Heart left ventricle (tissue), 16 donors: ENCODE results near the gene CDK5RAP2. TPM values are rescaled to one million over a fixed set of nuclear protein-coding genes. Genes with fewer than 3 reads are reported as not detected.

ENCODE experiments used
- ATAC-seq, 4 donors: fragments of 200-7000 bp; cut with Tn5 transposase; one replicate each; pipeline ENCODE4 v1.9.1; 2020 to 2022; ENCODE audit warnings: moderate library complexity in 4 of 4, mild to moderate bottlenecking in 3 of 4, moderate number of reproducible peaks in 1 of 4
- DNase-seq, 5 donors: peaks; one replicate each; pipeline ENCODE4 v3.0.0-alpha.2; 2020
- H3K27ac ChIP-seq, 12 donors: fragments of 200-600 bp; sonication (generic) in 4 of 12; one replicate each; pipeline versions ENCODE4 v1.5.0 to v1.8.0; 2016 to 2022; ENCODE audit warnings: mild to moderate bottlenecking in 2 of 12
- H3K27me3 ChIP-seq, 9 donors: fragments of 200-600 bp; sonication (generic) in 2 of 9; one replicate each; pipeline versions ENCODE4 v1.5.1 to v1.8.0; 2016 to 2022; ENCODE audit warnings: mild to moderate bottlenecking in 3 of 9
- H3K36me3 ChIP-seq, 9 donors: fragments of 200-600 bp; sonication (generic) in 2 of 9; one replicate each; pipeline versions ENCODE4 v1.5.0 to v1.8.0; 2018 to 2022; ENCODE audit warnings: mild to moderate bottlenecking in 2 of 9
- H3K4me1 ChIP-seq, 12 donors: fragments of 200-600 bp; sonication (generic) in 4 of 12; one replicate each; pipeline versions ENCODE4 v1.5.0 to v1.8.0; 2016 to 2022; ENCODE audit warnings: mild to moderate bottlenecking in 3 of 12
- H3K4me3 ChIP-seq, 12 donors: fragments of 200-600 bp; sonication (generic) in 4 of 12; one replicate each; pipeline versions ENCODE4 v1.5.0 to v1.8.0; 2017 to 2022; ENCODE audit warnings: mild to moderate bottlenecking in 9 of 12, moderate library complexity in 4 of 12
- H3K9me3 ChIP-seq, 12 donors: fragments of 200-600 bp; sonication (generic) in 4 of 12; one replicate each; pipeline versions ENCODE4 v1.5.0 to v1.8.0; 2016 to 2022; ENCODE audit warnings: mild to moderate bottlenecking in 1 of 12
- POLR2A ChIP-seq, 2 donors: fragments of 450-650 bp; IDR thresholded peaks; one replicate each; pipeline ENCODE4 v1.6.1; 2017; ENCODE audit warnings: antibody characterized with exemption in 2 of 2, mild to moderate bottlenecking in 2 of 2, moderate library complexity in 2 of 2
- WGBS, 4 donors: extraction: QIAGEN DNeasy Blood & Tissue Kit in 2 of 4; methylation state at CpG; one replicate each; pipeline versions ENCODE4 v1.1.5 to v1.1.7; 2013 to 2018; 5-methylcytosine and 5-hydroxymethylcytosine counted together
- intact Hi-C, 10 donors: fragments of 100-400 bp; cut with DNase I; formaldehyde crosslinking; loops; one replicate each; pipeline versions ENCODE4 v1.11.1 to v1.14.2; 2022
- polyA plus RNA-seq, 2 donors: library from polyadenylated mRNA; stranded (reverse); fragments of 200-250 nt; gene quantifications; one replicate each; pipeline ENCODE4 v1.2.3, GENCODE V29; 2013
- total RNA-seq, 9 donors: library from RNA; depleted of rRNA in 2 of 9; stranded (reverse); fragments of >200 nt in 2 of 9; fragmentation: NEBNext Ultra II Directional in 3 of 9; extraction: Animal tissue kit (Norgen Biotek cat#: 25700) in 3 of 9; gene quantifications; one replicate each; pipeline versions ENCODE4 v1.1.0 to v1.2.4, GENCODE V29; 2016 to 2023
- TF ChIP-seq, protein P1 (sequence below), 12 donors: fragments of 200-600 bp; sonication (generic) in 4 of 12; IDR thresholded peaks; one replicate each; pipeline versions ENCODE4 v1.5.0 to v1.8.0; 2018 to 2022; ENCODE audit warnings: antibody characterized with exemption in 12 of 12, mild to moderate bottlenecking in 5 of 12
- donor health status: ischemic (EF 13 %, LVEDD 7.1; RV severe dilation, severe dysfunction).
- donor health status: healthy with polysubstance abuse.
- donor health status: DM: no; HTN: yes; CAD: no.
- donor health status: DM: no; HTN: no; CAD: no.
- donor health status: ischemic (EF 25% LVEDD 6.9; RV normal size, moderate dysfunction).
- donor health status: ischemic (EF 25% LVEDD 5.7; RV mildly dilated, moderate dysfunction).
- donor health status: healthy.
- donor health status: DM: yes; HTN: yes; CAD: no.
- donor health status: ischemic (EF 35%, LVEDD 5.7; RV mildly dilated, moderate dysfunction).
- donor health status: nonischemic (EF 11% LVEDD 7.7; RV severe dilation, severe dysfunction).
- donor health status: DM: yes; HTN: yes; CAD: no.
- donor health status: PGD.
- donor health status: ischemic (EF 29% LVEDD 5.4; RV normal size, mild dysfunction).
- donor health status: nonischemic (EF 23%, LVEDD 6.1; RV moderate dilation, normal function).

Gene CDK5RAP2
- total and polyA plus RNA-seq, 11 donors, result 26.1 to 114 (median 53.1) TPM

- Histone ChIP-seq H3K4me3 (no peak overlapping the region), H3K4me1 (peaks cover 0 to 12% (median 0%) of the 10 kb centered on the region in 12 donors), H3K27ac (no peak overlapping the region), H3K9me3 (no peaks in the 10 kb centered on the region), H3K27me3 (no peaks in the 10 kb centered on the region), H3K36me3 (peaks cover 0 to 95% (median 72%) of the 10 kb centered on the region in 9 donors)
- WGBS, 4 donors, result 83 to 94% (median 94%) methylated on average over 9 of the region's 9 CpGs
- peak in 1 of 4 donors; percentile 42 for ATAC-seq
- DNase-seq, result no peak
- TF ChIP-seq POLR2A (IDR thresholded peaks at IDR 0.05), result no peak
- TF ChIP-seq, protein P1, sequence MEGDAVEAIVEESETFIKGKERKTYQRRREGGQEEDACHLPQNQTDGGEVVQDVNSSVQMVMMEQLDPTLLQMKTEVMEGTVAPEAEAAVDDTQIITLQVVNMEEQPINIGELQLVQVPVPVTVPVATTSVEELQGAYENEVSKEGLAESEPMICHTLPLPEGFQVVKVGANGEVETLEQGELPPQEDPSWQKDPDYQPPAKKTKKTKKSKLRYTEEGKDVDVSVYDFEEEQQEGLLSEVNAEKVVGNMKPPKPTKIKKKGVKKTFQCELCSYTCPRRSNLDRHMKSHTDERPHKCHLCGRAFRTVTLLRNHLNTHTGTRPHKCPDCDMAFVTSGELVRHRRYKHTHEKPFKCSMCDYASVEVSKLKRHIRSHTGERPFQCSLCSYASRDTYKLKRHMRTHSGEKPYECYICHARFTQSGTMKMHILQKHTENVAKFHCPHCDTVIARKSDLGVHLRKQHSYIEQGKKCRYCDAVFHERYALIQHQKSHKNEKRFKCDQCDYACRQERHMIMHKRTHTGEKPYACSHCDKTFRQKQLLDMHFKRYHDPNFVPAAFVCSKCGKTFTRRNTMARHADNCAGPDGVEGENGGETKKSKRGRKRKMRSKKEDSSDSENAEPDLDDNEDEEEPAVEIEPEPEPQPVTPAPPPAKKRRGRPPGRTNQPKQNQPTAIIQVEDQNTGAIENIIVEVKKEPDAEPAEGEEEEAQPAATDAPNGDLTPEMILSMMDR (IDR thresholded peaks at IDR 0.05), result no peak
- intact Hi-C loops, result no loop called here
These were observed 40.0 kb downstream of the CDK5RAP2 start for GRCh38 chr9:120539951-120540350.

DNA sequence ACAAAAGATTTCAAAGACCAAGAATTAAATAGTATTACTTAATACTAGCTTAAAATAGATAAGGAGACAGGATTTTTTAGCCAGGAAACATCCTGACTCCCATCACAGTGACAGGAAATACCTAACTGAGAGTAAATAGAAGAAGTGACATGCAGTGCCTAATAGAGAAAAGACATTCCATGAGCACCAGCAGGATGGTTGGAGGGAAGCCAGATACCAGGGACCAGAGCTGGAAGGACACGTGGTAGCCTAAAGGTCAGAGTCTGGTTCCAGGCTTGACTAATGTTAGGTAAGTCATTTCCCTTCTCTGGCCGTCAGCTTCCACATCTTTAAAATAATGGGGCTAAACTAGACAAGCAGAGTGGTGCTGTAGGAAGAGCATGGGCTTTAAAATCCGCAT is 41.6 kb downstream of the CDK5RAP2 start:
- DNase-seq, result peak in 2 of 5 donors; percentile 21 to 35
- peak in 3 of 4 donors; percentile 54 to 72 (median 66) for ATAC-seq

GRCh38 chr9:120536949-120537640 is 42.9 kb downstream of the CDK5RAP2 start:
- DNase-seq, result no peak
- no peak for ATAC-seq
- TF ChIP-seq, protein P1 (IDR thresholded peaks at IDR 0.05), result no peak
- TF ChIP-seq POLR2A (IDR thresholded peaks at IDR 0.05), result no peak
- Histone ChIP-seq H3K36me3 (peaks cover 0 to 92% (median 74%) of the 10 kb centered on the region in 9 donors), H3K9me3 (no peaks in the 10 kb centered on the region), H3K27ac (no peak overlapping the region), H3K27me3 (no peaks in the 10 kb centered on the region), H3K4me3 (no peak overlapping the region), H3K4me1 (peaks cover 0 to 24% (median 3%) of the 10 kb centered on the region in 12 donors)
- WGBS, 4 donors, result 83 to 85% (median 84%) methylated on average over 5 of the region's 5 CpGs
- intact Hi-C loops, result no loop called here

More for the DNA sequence above, 41.6 kb downstream of the CDK5RAP2 start:
- whole genome bisulfite sequencing, 4 donors, result 49 to 56% (median 55%) methylated on average over 3 of the region's 3 CpGs
- H3K36me3 ChIP-seq, result peaks cover 0 to 92% (median 71%) of the 10 kb centered on the region in 9 donors
- H3K9me3 ChIP-seq, result no peaks in the 10 kb centered on the region
- H3K27me3 ChIP-seq, result no peaks in the 10 kb centered on the region
- H3K27ac ChIP-seq, result no peak overlapping the region
- intact Hi-C loops, result no loop called here
- no peak for TF ChIP-seq POLR2A (IDR thresholded peaks at IDR 0.05)
- TF ChIP-seq, protein P1 (IDR thresholded peaks at IDR 0.05), result no peak
- H3K4me3 ChIP-seq, result no peak overlapping the region
- H3K4me1 ChIP-seq, result peaks cover 0 to 12% (median 0%) of the 10 kb centered on the region in 12 donors

DNA sequence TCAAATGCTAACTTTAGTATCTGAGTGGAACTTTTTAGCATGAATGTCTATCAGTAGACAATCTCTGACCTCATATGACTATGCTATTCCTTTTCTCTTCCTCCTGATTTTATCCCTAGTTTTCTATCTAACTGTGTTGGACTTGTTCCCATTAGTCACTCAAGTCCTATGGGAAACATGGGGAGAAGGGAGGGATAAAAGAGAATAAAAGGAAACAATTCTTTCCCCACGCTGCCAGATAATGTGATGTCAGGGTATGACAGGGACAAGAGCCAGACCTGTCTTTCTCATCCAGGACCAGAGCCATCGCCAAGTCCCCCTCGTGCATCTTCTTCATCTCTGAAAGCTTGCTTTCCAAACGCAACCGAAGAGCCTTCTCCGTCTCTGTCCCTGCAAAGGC is 43.9 kb downstream of the CDK5RAP2 start:
- Histone ChIP-seq H3K9me3 (no peaks in the 10 kb centered on the region), H3K36me3 (peaks cover 0 to 89% (median 74%) of the 10 kb centered on the region in 9 donors), H3K4me1 (peaks cover 0 to 27% (median 3%) of the 10 kb centered on the region in 12 donors), H3K27me3 (no peaks in the 10 kb centered on the region), H3K27ac (no peak overlapping the region), H3K4me3 (no peak overlapping the region)
- no peak for DNase-seq
- TF ChIP-seq, protein P1 (IDR thresholded peaks at IDR 0.05), result no peak
- no peak for TF ChIP-seq POLR2A (IDR thresholded peaks at IDR 0.05)
- WGBS, 4 donors, result 86 to 90% (median 88%) methylated on average over 6 of the region's 6 CpGs
- ATAC-seq, result no peak
- intact Hi-C loops, result no loop called here
